Gastroesophageal sphincter (tissue), 4 donors: ENCODE results near the gene HPS3. TPM values are rescaled to one million over a fixed set of nuclear protein-coding genes. Genes with fewer than 3 reads are reported as not detected.

ENCODE experiments used
- ATAC-seq: fragments of 150-250 bp; one replicate; pipeline ENCODE4 v1.9.1; 2016; ENCODE audit warnings: mild to moderate bottlenecking, moderate library complexity
- H3K27ac ChIP-seq, 4 donors: fragments of 200-600 bp; sonication (generic) in 3 of 4; 1 replicate in 3 of 4; 2 replicates in 1 of 4; pipeline ENCODE4 v1.5.1; 2016 to 2019
- H3K27me3 ChIP-seq: fragments of 200-600 bp; sonication (generic); one replicate; pipeline ENCODE4 v1.5.1; 2019
- H3K36me3 ChIP-seq, 2 donors: fragments of 200-600 bp; sonication (generic); one replicate each; pipeline ENCODE4 v1.5.1; 2019; ENCODE audit warnings: control low read depth in 1 of 2
- H3K4me1 ChIP-seq, 3 donors: fragments of 200-600 bp; sonication (generic); 1 replicate in 2 of 3; 2 replicates in 1 of 3; pipeline ENCODE4 v1.5.1; 2016 to 2019; ENCODE audit warnings: control low read depth in 2 of 3
- H3K4me3 ChIP-seq, 2 donors: fragments of 200-600 bp; sonication (generic); one replicate each; pipeline ENCODE4 v1.5.1; 2019; ENCODE audit warnings: mild to moderate bottlenecking in 1 of 2, moderate library complexity in 1 of 2
- H3K9me3 ChIP-seq, 3 donors: fragments of 200-600 bp; sonication (generic); one replicate each; pipeline ENCODE4 v1.5.1; 2017 to 2019; ENCODE audit warnings: control low read depth in 2 of 3
- CTCF ChIP-seq, 4 experiments: fragments of 200-600 bp in 2 of 4; fragments of 450-650 bp in 2 of 4; sonication (generic) in 1 of 4; IDR thresholded peaks; one replicate each; pipeline ENCODE4 v1.5.1; 2017 to 2019; ENCODE audit warnings: antibody characterized with exemption in 4 of 4, mild to moderate bottlenecking in 2 of 4, moderate library complexity in 2 of 4
- EP300 ChIP-seq: sonication (generic); formaldehyde crosslinking; IDR thresholded peaks from one replicate; pipeline ENCODE4 v1.6.1; 2017; ENCODE audit warnings: antibody characterized with exemption, mild to moderate bottlenecking
- POLR2A ChIP-seq, 2 donors: fragments of 450-650 bp; IDR thresholded peaks; one replicate each; pipeline ENCODE4 v1.6.1; 2017; ENCODE audit warnings: antibody characterized with exemption in 2 of 2, mild to moderate bottlenecking in 2 of 2, moderate library complexity in 1 of 2
- POLR2AphosphoS5 ChIP-seq: sonication (generic); formaldehyde crosslinking; IDR thresholded peaks from one replicate; pipeline ENCODE4 v1.6.1; 2017; ENCODE audit warnings: antibody characterized with exemption
- whole genome bisulfite sequencing, 2 donors: methylation state at CpG; one replicate each; pipeline ENCODE4 v1.1.5; 2018; ENCODE audit warnings: low coverage in 1 of 2; 5-methylcytosine and 5-hydroxymethylcytosine counted together
- total RNA-seq, 4 donors: library from RNA; depleted of rRNA; stranded (reverse); fragments of >200 nt; gene quantifications; one replicate each; pipeline ENCODE4 v1.1.0, GENCODE V29; 2016

The HPS3 gene
- total RNA-seq, 4 donors from 2014 or later = 13.7 to 18.3 (median 14.7) TPM

GRCh38 chr3:149101641-149102040 lies 27.8 kb upstream of the HPS3 start:
- ATAC-seq = no peak
- Histone ChIP-seq H3K27ac (no peak overlapping the region), H3K27me3 (no peaks in the 10 kb centered on the region), H3K36me3 (no peaks in the 10 kb centered on the region), H3K9me3 (no peaks in the 10 kb centered on the region), H3K4me1 (no peaks in the 10 kb centered on the region), H3K4me3 (no peak overlapping the region)
- no peak for TF ChIP-seq POLR2A (IDR thresholded peaks at IDR 0.05)
- no peak for TF ChIP-seq EP300
- TF ChIP-seq CTCF (IDR thresholded peaks at IDR 0.05) = no peak
- no peak for TF ChIP-seq POLR2AphosphoS5
- 87 to 97% methylated on average over 3 of the region's 3 CpGs for WGBS, 2 donors

- Histone ChIP-seq H3K27me3 (no peaks in the 10 kb centered on the region), H3K27ac (no peak overlapping the region), H3K4me3 (no peak overlapping the region), H3K36me3 (no peaks in the 10 kb centered on the region), H3K4me1 (no peaks in the 10 kb centered on the region), H3K9me3 (no peaks in the 10 kb centered on the region)
- no peak for TF ChIP-seq POLR2AphosphoS5
- no peak for TF ChIP-seq EP300
- no peak for TF ChIP-seq POLR2A (IDR thresholded peaks at IDR 0.05)
- no peak for TF ChIP-seq CTCF (IDR thresholded peaks at IDR 0.05)
- ATAC-seq = no peak
- 69 to 87% methylated on average over 2 to 3 of the region's 3 CpGs for WGBS, 2 donors
Observed at GRCh38 chr3:149104484-149104883, 25.0 kb upstream of the HPS3 start.

- no peak for ATAC-seq
Observed at GRCh38 chr3:149114458-149114857, 15.0 kb upstream of the HPS3 start.

GRCh38 chr3:149115114-149115513 lies 14.3 kb upstream of the HPS3 start:
- ATAC-seq = no peak
- no peak overlapping the region for H3K4me3 ChIP-seq
- H3K27ac ChIP-seq = no peak overlapping the region
- 48 to 59% methylated on average over 2 to 3 of the region's 5 CpGs for WGBS, 2 donors
- peaks cover 0 to 13% (median 0%) of the 10 kb centered on the region in 3 donors for H3K4me1 ChIP-seq
- no peaks in the 10 kb centered on the region for H3K27me3 ChIP-seq
- H3K9me3 ChIP-seq = no peaks in the 10 kb centered on the region
- TF ChIP-seq CTCF (IDR thresholded peaks at IDR 0.05) = no peak
- TF ChIP-seq EP300 = no peak
- TF ChIP-seq POLR2AphosphoS5 = no peak
- no peak for TF ChIP-seq POLR2A (IDR thresholded peaks at IDR 0.05)
- H3K36me3 ChIP-seq = no peaks in the 10 kb centered on the region

More at GRCh38 chr3:149114458-149114857, 15.0 kb upstream of the HPS3 start:
- no peak overlapping the region for H3K4me3 ChIP-seq
- TF ChIP-seq CTCF (IDR thresholded peaks at IDR 0.05) (no peak), POLR2A (IDR thresholded peaks at IDR 0.05) (no peak), EP300 (no peak), POLR2AphosphoS5 (no peak)
- no peaks in the 10 kb centered on the region for H3K36me3 ChIP-seq
- no peak overlapping the region for H3K27ac ChIP-seq
- H3K4me1 ChIP-seq = peaks cover 0 to 13% (median 0%) of the 10 kb centered on the region in 3 donors
- no peaks in the 10 kb centered on the region for H3K9me3 ChIP-seq
- WGBS, 2 donors = 20% methylated on average over 1 of the region's 1 CpG; no CpG with 5 or more reads in 1 of the 2 donors
- no peaks in the 10 kb centered on the region for H3K27me3 ChIP-seq

- no peak for ATAC-seq
- H3K36me3 ChIP-seq = no peaks in the 10 kb centered on the region
- peaks cover 0 to 13% (median 0%) of the 10 kb centered on the region in 3 donors for H3K4me1 ChIP-seq
- no peak overlapping the region for H3K27ac ChIP-seq
- no peak overlapping the region for H3K4me3 ChIP-seq
- no peaks in the 10 kb centered on the region for H3K9me3 ChIP-seq
- TF ChIP-seq CTCF (IDR thresholded peaks at IDR 0.05) (no peak), EP300 (no peak), POLR2A (IDR thresholded peaks at IDR 0.05) (no peak), POLR2AphosphoS5 (no peak)
- WGBS, 2 donors = 100% methylated on average over 1 of the region's 9 CpGs; no CpG with 5 or more reads in 1 of the 2 donors
- H3K27me3 ChIP-seq = no peaks in the 10 kb centered on the region
Observed at GRCh38 chr3:149118724-149119123, 10.7 kb upstream of the HPS3 start.
